Fibroblast of skin of abdomen (primary cell): Measurements from ENCODE around the gene RASA2.
A peak's percentile ranks its signal among the peaks of the same experiment; 100 is the strongest.
"Not testable (repeated sequence)": the region's sequence is repeated elsewhere in the genome, so short reads cannot be mapped to it uniquely, and the experiment has no call there.

Experiments used
- DNase-seq: peaks from one replicate; pipeline ENCODE4 v3.0.0-alpha.2; 2013

The RASA2 gene

GRCh38 chr3:141498598-141499223 is 11.9 kb downstream of the RASA2 start:
- DNase-seq = no peak

GRCh38 chr3:141499284-141499683 is 12.5 kb downstream of the RASA2 start:
- DNase-seq = no peak

DNA sequence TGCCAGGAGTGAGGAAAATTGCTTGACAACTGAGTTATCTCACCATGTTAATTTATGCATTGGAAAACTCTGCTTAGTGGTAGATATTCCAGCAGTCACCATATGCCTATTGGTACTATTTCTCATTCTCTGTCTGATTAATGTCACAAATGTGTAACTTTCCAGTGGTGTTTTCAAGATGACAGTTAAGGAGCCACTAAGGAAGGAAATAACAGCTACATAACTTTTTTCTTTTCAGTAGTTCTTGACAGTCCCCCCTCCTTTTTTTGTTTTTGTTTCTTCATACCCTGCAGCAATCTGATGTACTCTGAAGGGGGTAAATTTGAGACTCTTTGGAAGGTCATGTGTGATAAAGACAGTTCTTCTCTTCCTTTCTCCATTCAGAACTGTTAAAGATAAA is 13.1 kb downstream of the RASA2 start:
- no peak for DNase-seq

DNA sequence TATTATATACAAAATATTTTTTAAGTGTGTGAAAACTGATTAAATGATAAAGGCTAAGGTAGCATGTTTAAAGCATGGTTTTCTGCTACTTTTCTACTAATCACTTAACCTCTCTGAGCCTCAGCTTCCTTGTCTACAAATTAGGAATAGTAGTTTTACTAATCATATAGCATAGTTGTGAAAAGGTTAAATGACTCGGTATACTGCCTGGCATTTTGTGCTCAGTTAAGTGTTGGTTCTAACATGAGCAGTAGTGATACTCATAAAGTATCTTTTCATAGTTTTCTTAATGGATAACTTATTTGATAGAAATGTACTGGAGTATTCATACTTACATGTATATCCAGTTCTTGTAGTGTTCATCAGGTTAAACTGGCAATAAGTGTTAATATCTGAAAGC is 13.6 kb downstream of the RASA2 start:
- DNase-seq = no peak

DNA sequence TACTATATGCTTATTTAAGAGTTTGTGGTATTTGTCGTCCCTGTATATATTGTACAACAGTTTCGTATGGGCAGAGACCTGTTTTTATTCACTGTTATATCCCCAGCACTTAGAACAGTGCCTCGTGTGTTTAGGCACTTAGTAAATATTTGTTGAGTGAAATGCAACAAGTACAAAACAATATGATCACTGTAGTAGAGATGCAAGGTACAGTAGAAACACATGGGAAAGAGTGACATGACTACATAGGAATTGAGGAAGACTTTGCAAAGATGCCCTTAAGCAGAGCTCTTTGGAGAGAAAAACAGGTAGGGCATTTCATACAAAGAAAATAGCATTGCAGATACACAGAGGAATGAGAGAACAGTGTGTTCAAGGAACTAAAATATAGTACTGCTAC is 18.3 kb downstream of the RASA2 start:
- no peak for DNase-seq

DNA sequence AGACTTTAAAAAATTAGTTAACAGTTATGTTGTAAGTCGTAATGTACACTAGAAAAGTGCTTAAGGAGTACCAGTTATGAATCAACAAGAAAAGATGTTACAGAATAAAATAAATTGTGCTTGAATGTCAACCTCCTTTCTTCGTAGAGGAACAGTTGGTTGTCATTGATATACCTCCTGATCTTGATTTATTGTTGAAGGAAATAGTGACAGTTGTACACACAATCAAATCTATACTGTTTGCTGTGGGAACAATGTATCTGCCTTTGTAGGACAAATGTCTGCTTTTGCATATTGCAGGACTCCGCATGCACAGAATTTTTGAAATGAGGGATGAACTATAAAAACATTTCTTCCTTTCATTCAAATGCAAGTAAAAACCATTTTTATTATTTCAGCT is 19.2 kb downstream of the RASA2 start:
- DNase-seq = no peak

GRCh38 chr3:141507392-141508066 is 20.7 kb downstream of the RASA2 start:
- no peak for DNase-seq

DNA sequence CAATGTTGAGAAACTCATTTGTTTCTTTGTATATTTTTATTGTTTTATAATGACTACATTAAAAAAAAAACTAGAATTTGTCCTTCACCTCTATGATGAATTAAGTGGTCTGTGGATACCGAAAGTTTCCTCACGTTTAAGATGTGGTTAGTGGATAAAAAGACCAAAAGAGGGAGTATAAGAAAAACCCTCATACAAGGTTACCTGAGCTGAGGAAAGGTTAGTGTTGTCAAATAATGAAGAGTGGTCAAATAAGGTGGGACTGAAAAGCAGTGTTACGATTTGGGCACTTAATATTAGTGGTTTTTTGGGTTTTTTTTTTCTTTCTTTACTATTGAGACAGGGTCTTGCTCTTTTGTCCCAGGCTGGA is 21.2 kb downstream of the RASA2 start:
- DNase-seq = no peak

DNA sequence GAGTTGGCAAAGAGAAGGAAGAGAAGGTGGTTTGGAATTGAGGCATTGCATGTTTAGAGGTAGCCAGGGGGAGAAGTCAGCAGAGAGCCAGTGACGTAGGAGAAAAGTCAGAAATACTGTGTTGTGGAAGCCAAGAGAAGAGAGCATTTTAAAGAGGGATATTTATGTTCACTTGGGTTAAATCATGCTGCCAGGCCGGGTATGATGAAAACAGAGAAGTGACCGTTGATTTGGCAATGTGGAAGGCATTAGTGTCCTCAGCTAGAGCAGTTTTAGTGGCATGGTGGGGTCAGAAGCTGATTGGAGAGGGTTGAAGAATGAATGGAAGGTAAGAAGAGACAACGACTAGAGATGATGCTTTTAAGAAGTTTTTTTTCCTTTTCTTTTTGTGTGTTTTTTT is 24.5 kb downstream of the RASA2 start:
- no peak for DNase-seq

- DNase-seq = no peak
Measured at GRCh38 chr3:141514382-141514781, 27.6 kb downstream of the RASA2 start.

DNA sequence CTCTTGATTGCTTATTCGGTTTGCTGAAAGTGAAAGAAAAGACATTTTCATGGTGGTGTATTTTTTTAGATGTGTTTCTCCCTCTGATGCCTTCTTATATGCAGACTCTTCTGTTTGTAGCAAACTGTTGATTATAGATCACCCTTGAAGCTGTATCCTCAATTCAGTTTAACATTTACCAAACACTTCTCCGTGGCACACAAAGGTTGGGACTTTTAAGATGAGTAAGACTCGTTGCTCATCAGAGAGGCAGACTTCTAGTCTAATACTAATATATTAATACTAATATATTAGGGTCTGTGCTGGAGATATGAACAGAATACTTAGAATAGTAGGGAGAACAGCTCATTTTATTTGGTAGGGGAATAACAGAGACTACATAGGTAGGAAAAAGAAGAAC is 32.8 kb downstream of the RASA2 start:
- no peak for DNase-seq

DNA sequence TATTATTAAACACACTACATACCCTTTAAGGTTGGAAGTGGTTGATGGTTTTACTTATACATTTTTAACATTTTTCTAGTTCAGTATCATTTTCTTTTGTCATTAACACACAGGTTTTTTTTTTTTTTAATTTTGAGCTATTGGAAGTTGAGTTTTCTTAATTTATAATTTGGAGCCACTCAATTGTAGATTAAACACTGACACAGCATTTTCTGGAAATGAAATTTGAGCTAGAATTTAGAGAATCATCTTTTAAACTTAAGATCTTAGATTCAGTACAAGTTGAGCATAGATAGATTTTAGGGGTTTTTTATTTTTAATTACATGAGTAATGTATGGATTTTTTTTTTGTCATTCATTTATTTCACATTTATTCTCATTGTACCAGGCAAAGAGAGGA is 35.0 kb downstream of the RASA2 start:
- no peak for DNase-seq

- no peak for DNase-seq
Measured at GRCh38 chr3:141523615-141524375, 37.0 kb downstream of the RASA2 start.

- DNase-seq = no peak
Measured at GRCh38 chr3:141524988-141525387, 38.2 kb downstream of the RASA2 start.

GRCh38 chr3:141525814-141526213 is 39.0 kb downstream of the RASA2 start:
- DNase-seq = no peak

DNA sequence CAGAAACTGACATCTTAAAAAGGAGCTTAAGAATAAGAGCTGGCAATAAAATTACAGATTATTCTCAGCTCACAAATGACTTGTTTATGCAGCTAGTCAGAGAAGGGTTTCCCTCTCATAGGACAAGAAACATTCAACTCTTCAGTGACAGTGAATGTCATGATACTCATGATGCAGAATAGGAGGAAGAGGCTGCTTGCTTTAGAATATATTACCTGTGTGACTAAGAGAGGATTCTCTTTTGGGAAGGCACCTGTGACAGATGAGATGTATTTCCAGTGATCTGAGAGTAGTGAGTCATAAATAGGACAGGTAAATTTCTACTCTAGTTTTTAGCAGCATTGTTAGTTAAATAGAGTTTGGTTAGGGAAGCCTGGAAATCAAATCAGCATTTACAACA is 39.9 kb downstream of the RASA2 start:
- no peak for DNase-seq

GRCh38 chr3:141528800-141529199 is 42.0 kb downstream of the RASA2 start:
- no peak for DNase-seq

GRCh38 chr3:141529256-141529655 is 42.4 kb downstream of the RASA2 start:
- no peak for DNase-seq

GRCh38 chr3:141529717-141530414 is 43.0 kb downstream of the RASA2 start:
- DNase-seq = no peak

DNA sequence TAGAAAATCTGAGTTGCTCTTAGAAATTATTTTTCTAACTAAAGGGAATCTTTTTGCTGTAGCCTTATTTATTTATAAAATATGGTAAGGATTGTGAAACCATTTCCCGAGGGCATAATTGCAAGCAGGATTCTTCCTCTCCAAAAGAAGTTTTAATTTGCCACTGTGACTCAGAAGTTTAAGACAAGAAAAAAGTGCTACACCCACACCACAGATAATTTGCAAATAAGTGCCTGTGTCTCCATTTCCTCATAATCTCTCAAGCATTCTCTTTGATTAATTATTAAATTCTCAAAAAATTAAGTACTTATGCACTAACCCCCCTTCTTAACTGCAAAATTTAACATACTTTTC is 43.6 kb downstream of the RASA2 start:
- peak; percentile 51 for DNase-seq

GRCh38 chr3:141532609-141533008 is 45.8 kb downstream of the RASA2 start:
- DNase-seq = no peak

DNA sequence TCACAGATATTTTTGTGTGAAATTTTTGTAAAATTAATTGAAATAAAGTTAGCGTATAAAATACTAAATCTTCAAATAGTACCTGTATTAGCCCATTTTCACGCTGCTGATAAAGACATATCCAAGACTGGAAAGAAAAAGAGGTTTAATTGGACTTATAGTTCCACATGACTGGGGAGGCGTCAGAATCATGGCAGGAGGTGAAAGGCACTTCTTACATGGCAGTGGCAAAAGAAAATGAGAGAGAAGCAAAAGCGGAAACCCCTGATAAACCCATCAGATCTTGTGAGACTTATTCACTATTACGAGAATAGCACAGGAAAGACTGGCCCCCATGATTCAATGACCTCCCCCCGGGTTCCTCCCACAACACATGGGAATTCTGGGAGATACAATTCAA is 49.2 kb downstream of the RASA2 start:
- not testable (repeated sequence) for DNase-seq

DNA sequence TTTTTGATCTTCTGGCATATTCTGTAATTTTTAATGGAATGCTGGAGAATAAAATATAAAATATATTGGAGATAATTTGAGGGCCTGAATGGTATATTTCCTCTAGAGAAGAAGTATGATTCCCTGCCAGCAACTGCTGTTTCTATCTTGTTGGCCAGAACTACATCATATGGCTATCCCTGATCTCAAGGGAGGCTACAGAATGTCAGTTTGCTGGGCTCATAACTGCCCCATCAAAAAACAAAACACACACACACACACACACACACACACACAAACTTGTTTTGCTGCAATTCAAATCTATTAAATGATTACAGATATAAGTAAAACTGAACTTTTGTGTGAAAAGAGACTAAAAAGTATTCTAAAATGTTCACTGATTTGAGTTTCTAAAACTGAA is 51.0 kb downstream of the RASA2 start:
- no peak for DNase-seq
